HCT116 (cell line): Measurements from ENCODE around the gene TNIP1. TPM values are rescaled to one million over a fixed set of nuclear protein-coding genes. Genes with fewer than 3 reads are reported as not detected.

ENCODE experiments used
- ATAC-seq: fragments of 200-7000 bp; cut with Tn5 transposase; 2 replicates; pipeline ENCODE4 v1.9.1; 2020; ENCODE audit warnings: mild to moderate bottlenecking, moderate library complexity
- BruUV-seq: library from RNA; stranded (reverse); fragments of 400-500 nt; replicated peaks from 2 replicates; lab custom pipeline; 2021; lab: Mats Ljungman, UMichigan
- CTCF ChIA-PET: fragments of 300-600 bp; sonication (Branson Sonifier 250); formaldehyde crosslinking; loops from one replicate; lab custom pipeline; 2021; ENCODE audit warnings: antibody characterized with exemption; lab: Charles Lee
- POLR2A ChIA-PET: fragments of 300-600, 350-600 bp; sonication (Branson Sonifier 250); formaldehyde crosslinking; loops from one replicate; lab custom pipeline; 2021; ENCODE audit warnings: antibody characterized with exemption; lab: Charles Lee
- RAD21 ChIA-PET, 2 experiments: fragments of 300-600 bp; sonication (Branson Sonifier 250); formaldehyde crosslinking; loops; one replicate each; lab custom pipeline; 2023; ENCODE audit warnings: low total read pairs in 2 of 2; ENCODE audit not compliant: uncharacterized antibody in 2 of 2, unreplicated experiment in 2 of 2, low non-redundant PET in 1 of 2; lab: Charles Lee
- DNase-seq: peaks from one replicate; pipeline ENCODE4 v3.0.0-alpha.2; 2010; ENCODE audit warnings: low read depth, low spot score
- H2AFZ ChIP-seq: fragments of 200-600 bp; shearing (Covaris generic), sonication (generic); 2 replicates; pipeline ENCODE4 v1.6.1; 2017; ENCODE audit warnings: low read depth, mixed run types, mixed read lengths, antibody characterized with exemption, low read length; ENCODE audit not compliant: poor library complexity, severe bottlenecking
- H3K27ac ChIP-seq: 2 replicates; pipeline ENCODE4 v1.5.1; 2012; ENCODE audit warnings: low read depth, low read length
- H3K27me3 ChIP-seq: fragments of 200-600 bp; sonication (generic); 2 replicates; pipeline ENCODE4 v1.6.1; 2016; ENCODE audit warnings: mixed run types, low read length, mixed read lengths; ENCODE audit not compliant: insufficient read depth
- H3K36me3 ChIP-seq, 2 experiments: fragments of 200-500 bp in 1 of 2; fragments of 200-600 bp in 1 of 2; sonication (Bioruptor generic) in 1 of 2; sonication (generic) in 1 of 2; 2 replicates each; pipeline versions ENCODE4 v1.5.1 to v1.6.1; 2014 to 2016; ENCODE audit warnings: low read length in 2 of 2, inconsistent platforms in 1 of 2, mixed read lengths in 1 of 2, mixed run types in 1 of 2; ENCODE audit not compliant: insufficient read depth in 2 of 2, control insufficient read depth in 1 of 2
- H3K4me1 ChIP-seq, 2 experiments: fragments of 200-600 bp in 1 of 2; sonication (generic) in 1 of 2; 2 replicates each; pipeline versions ENCODE4 v1.5.1 to v1.6.1; 2012 to 2017; ENCODE audit warnings: low read length in 2 of 2, inconsistent platforms in 1 of 2, mild to moderate bottlenecking in 1 of 2, mixed read lengths in 1 of 2, mixed run types in 1 of 2, moderate library complexity in 1 of 2; ENCODE audit not compliant: insufficient read depth in 2 of 2, control insufficient read depth in 1 of 2
- H3K4me2 ChIP-seq: fragments of 200-600 bp; sonication (generic); 2 replicates; pipeline ENCODE4 v1.6.1; 2017; ENCODE audit warnings: mixed run types, low read length, mixed read lengths
- H3K4me3 ChIP-seq, 2 experiments: fragments of 200-600 bp in 1 of 2; sonication (generic) in 1 of 2; replicated peaks in 1 of 2; 2 replicates each; pipeline ENCODE4 v1.5.1; 2011 to 2016; ENCODE audit warnings: low read length in 2 of 2, control low read depth in 1 of 2, low read depth in 1 of 2, mild to moderate bottlenecking in 1 of 2, mixed read lengths in 1 of 2, mixed run types in 1 of 2
- H3K79me2 ChIP-seq: fragments of 200-600 bp; sonication (generic); 2 replicates; pipeline ENCODE4 v1.6.1; 2017; ENCODE audit warnings: mild to moderate bottlenecking, mixed run types, low read length, moderate library complexity, mixed read lengths; ENCODE audit not compliant: insufficient read depth
- H3K9ac ChIP-seq: fragments of 200-600 bp; sonication (generic); 2 replicates; pipeline ENCODE4 v1.6.1; 2016; ENCODE audit warnings: low read length, mixed read lengths
- H3K9me2 ChIP-seq: fragments of 200-600 bp; sonication (generic), shearing (Covaris generic); 2 replicates; pipeline ENCODE4 v1.6.1; 2017; ENCODE audit warnings: mixed run types, mild to moderate bottlenecking, moderate library complexity; ENCODE audit not compliant: insufficient read depth
- H3K9me3 ChIP-seq, 2 experiments: fragments of 200-500 bp in 1 of 2; fragments of 200-600 bp in 1 of 2; sonication (Bioruptor generic) in 1 of 2; sonication (generic) in 1 of 2; 2 replicates each; pipeline ENCODE4 v1.6.1; 2014 to 2017; ENCODE audit warnings: low read length in 2 of 2, mixed read lengths in 2 of 2, inconsistent platforms in 1 of 2, low read depth in 1 of 2, mild to moderate bottlenecking in 1 of 2, mixed run types in 1 of 2, moderate library complexity in 1 of 2; ENCODE audit not compliant: control insufficient read depth in 1 of 2, insufficient read depth in 1 of 2
- H4K20me1 ChIP-seq: fragments of 200-600 bp; sonication (generic), shearing (Covaris generic); 2 replicates; pipeline ENCODE4 v1.6.1; 2017; ENCODE audit warnings: mixed run types, mild to moderate bottlenecking, moderate library complexity; ENCODE audit not compliant: insufficient read depth
- CBX3 ChIP-seq: IDR thresholded peaks from 2 replicates; pipeline ENCODE4 v1.6.1; 2012; ENCODE audit warnings: low read depth
- CEBPB ChIP-seq: IDR thresholded peaks from 2 replicates; pipeline ENCODE4 v1.6.1; 2012; ENCODE audit warnings: low read depth
- EZH2 ChIP-seq: fragments of 200-600 bp; sonication (generic); IDR thresholded peaks from 2 replicates; pipeline ENCODE4 v1.6.1; 2017; ENCODE audit warnings: antibody characterized with exemption, mixed run types
- JUND ChIP-seq: IDR thresholded peaks from 2 replicates; pipeline ENCODE4 v1.6.1; 2012
- POLR2A ChIP-seq: IDR thresholded peaks from 2 replicates; pipeline ENCODE4 v1.7.0; 2011; ENCODE audit warnings: borderline replicate concordance; ENCODE audit not compliant: insufficient read depth, insufficient read length; ENCODE audit errors: extremely low read depth
- POLR2AphosphoS5 ChIP-seq: IDR thresholded peaks from 2 replicates; pipeline ENCODE4 v1.6.1; 2011; ENCODE audit warnings: mild to moderate bottlenecking, low read depth, low read length, moderate library complexity
- RAD21 ChIP-seq: IDR thresholded peaks from 2 replicates; pipeline ENCODE4 v1.6.1; 2012; ENCODE audit warnings: low read depth, mild to moderate bottlenecking
- SP1 ChIP-seq: IDR thresholded peaks from 2 replicates; pipeline ENCODE4 v1.6.1; 2012; ENCODE audit warnings: low read depth
- TCF7L2 ChIP-seq: IDR thresholded peaks from 2 replicates; pipeline ENCODE4 v1.7.0; 2011; ENCODE audit warnings: borderline replicate concordance, inconsistent platforms; ENCODE audit not compliant: insufficient read depth, insufficient read length; ENCODE audit errors: extremely low read depth
- ZFX ChIP-seq: fragments of 450-650 bp; IDR thresholded peaks from 2 replicates; pipeline ENCODE4 v1.6.1; 2017
- ZNF274 ChIP-seq: fragments of 200-500 bp; sonication (Bioruptor generic); IDR thresholded peaks from 2 replicates; pipeline ENCODE4 v1.6.1; 2014; ENCODE audit warnings: mild to moderate bottlenecking, low read depth, low read length, inconsistent platforms
- intact Hi-C: fragments of 100-400 bp; cut with micrococcal nuclease; formaldehyde crosslinking; loops from 2 replicates; pipeline ENCODE4 v1.10.0; 2022
- total RNA-seq: library from RNA; stranded (reverse); gene quantifications from one replicate; pipeline ENCODE4 v1.2.1, GENCODE V29; 2021; ENCODE audit not compliant: unreplicated experiment
- TF ChIP-seq, protein P1 (sequence below), 3 experiments: fragments of 200-600 bp in 1 of 3; sonication (generic) in 1 of 3; IDR thresholded peaks in 2 of 3; conservative IDR thresholded peaks in 1 of 3; 2 replicates each; pipeline ENCODE4 v1.5.1; 2012 to 2017; ENCODE audit warnings: low read depth in 2 of 3, low read length in 2 of 3, antibody characterized with exemption in 1 of 3, borderline replicate concordance in 1 of 3, control low read depth in 1 of 3, mild to moderate bottlenecking in 1 of 3, mixed read lengths in 1 of 3, mixed run types in 1 of 3, moderate library complexity in 1 of 3; ENCODE audit not compliant: insufficient read depth in 1 of 3
- TF ChIP-seq, protein P2 (sequence below): IDR thresholded peaks from 2 replicates; pipeline ENCODE4 v1.6.1; 2012

Gene TNIP1
- total RNA-seq, 1 experiment from 2014 or later = 46.0 TPM

DNA sequence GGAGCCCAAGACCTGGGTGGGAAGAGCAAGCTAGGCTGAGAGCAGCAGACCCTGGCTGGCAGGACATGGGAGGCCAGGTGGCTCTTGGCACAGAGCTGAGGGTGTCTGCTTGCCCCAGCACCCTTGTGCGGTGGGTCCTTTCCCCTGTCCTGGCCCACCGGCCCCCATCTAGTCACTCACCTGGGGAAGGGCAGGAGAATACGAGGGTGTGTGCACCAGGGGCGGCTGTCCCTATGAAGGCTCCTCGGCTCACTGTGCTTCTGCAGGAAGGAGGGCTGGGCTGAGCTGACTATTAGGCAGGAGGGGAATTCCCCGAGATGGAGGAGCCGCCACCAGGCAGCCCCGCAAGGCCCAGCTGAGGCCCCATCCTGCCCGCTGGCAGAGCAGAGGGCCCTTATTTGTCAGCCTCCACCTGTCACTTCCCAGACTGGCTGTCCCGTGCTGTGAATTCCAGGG, 6.1 kb upstream of the TNIP1 start:
- Histone ChIP-seq H3K4me2 (no peak overlapping the region), H3K9ac (no peak overlapping the region), H3K79me2 (no peaks in the 10 kb centered on the region), H3K27me3 (no peaks in the 10 kb centered on the region), H3K9me3 (no peaks in the 10 kb centered on the region), H3K27ac (no peak overlapping the region), H3K4me1 (peaks cover 3 to 16% of the 10 kb centered on the region in 2 experiments; a peak in 2 of 4 replicates), H3K36me3 (no peaks in the 10 kb centered on the region), H3K9me2 (no peaks in the 10 kb centered on the region), H4K20me1 (no peaks in the 10 kb centered on the region), H2AFZ (no peak overlapping the region), H3K4me3 (no peak overlapping the region)
- ChIA-PET RAD21 (no interaction called here), CTCF (no interaction called here), POLR2A (no interaction called here)
- intact Hi-C loops = no loop called here
- BruUV-seq = no TSS peak
- DNase-seq = no peak
- ATAC-seq = no peak
- TF ChIP-seq TCF7L2 (no peak), ZNF274 (no peak), SP1 (no peak), JUND (no peak), CBX3 (no peak), POLR2AphosphoS5 (no peak), CEBPB (no peak), ZFX (no peak), POLR2A (no peak), RAD21 (no peak), EZH2 (no peak)
- TF ChIP-seq, protein P1, sequence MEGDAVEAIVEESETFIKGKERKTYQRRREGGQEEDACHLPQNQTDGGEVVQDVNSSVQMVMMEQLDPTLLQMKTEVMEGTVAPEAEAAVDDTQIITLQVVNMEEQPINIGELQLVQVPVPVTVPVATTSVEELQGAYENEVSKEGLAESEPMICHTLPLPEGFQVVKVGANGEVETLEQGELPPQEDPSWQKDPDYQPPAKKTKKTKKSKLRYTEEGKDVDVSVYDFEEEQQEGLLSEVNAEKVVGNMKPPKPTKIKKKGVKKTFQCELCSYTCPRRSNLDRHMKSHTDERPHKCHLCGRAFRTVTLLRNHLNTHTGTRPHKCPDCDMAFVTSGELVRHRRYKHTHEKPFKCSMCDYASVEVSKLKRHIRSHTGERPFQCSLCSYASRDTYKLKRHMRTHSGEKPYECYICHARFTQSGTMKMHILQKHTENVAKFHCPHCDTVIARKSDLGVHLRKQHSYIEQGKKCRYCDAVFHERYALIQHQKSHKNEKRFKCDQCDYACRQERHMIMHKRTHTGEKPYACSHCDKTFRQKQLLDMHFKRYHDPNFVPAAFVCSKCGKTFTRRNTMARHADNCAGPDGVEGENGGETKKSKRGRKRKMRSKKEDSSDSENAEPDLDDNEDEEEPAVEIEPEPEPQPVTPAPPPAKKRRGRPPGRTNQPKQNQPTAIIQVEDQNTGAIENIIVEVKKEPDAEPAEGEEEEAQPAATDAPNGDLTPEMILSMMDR (IDR thresholded peaks at IDR 0.05 in 2 of 3, conservative IDR thresholded peaks at IDR 0.05 in 1 of 3; ENCODE audit: borderline replicate concordance in 1 of 3, insufficient read depth in 1 of 3, low read depth in 2 of 3, low read length in 2 of 3) = no peak
- TF ChIP-seq, protein P2, sequence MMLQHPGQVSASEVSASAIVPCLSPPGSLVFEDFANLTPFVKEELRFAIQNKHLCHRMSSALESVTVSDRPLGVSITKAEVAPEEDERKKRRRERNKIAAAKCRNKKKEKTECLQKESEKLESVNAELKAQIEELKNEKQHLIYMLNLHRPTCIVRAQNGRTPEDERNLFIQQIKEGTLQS = no peak
